Activated CD4-positive, alpha-beta T cell treated with anti-CD3 and anti-CD28 coated beads for 48 hours (primary cell): ENCODE data around the gene MORC2.
A peak's percentile ranks its signal among the peaks of the same experiment; 100 is the strongest.

ENCODE experiments used
- DNase-seq: peaks from one replicate; pipeline ENCODE4 v3.0.0-alpha.2; 2020

Gene MORC2

GRCh38 chr22:30968015-30968923 lies at the start of gene MORC2:
Gene MORC2 (minus strand): TSS chr22:30968774. CDS start chr22:30967889, 885 bp downstream.
- no peak for DNase-seq

GRCh38 chr22:31005535-31005934 lies 37.0 kb upstream of the MORC2 start:
- no peak for DNase-seq

GRCh38 chr22:31001124-31001770 lies 32.7 kb upstream of the MORC2 start:
- no peak for DNase-seq

- no peak for DNase-seq
Measured at GRCh38 chr22:30998329-30998728, 29.8 kb upstream of the MORC2 start.

GRCh38 chr22:30996462-30996861 lies 27.9 kb upstream of the MORC2 start:
- DNase-seq = no peak

GRCh38 chr22:30994960-30995359 lies 26.4 kb upstream of the MORC2 start:
- DNase-seq = no peak

- DNase-seq = no peak
Measured at GRCh38 chr22:30992565-30992964, 24.0 kb upstream of the MORC2 start.

- no peak for DNase-seq
Measured at GRCh38 chr22:30990690-30991089, 22.1 kb upstream of the MORC2 start.

- no peak for DNase-seq
Measured at GRCh38 chr22:30989474-30989873, 20.9 kb upstream of the MORC2 start.

- DNase-seq = no peak
Measured at GRCh38 chr22:30985561-30986208, 17.1 kb upstream of the MORC2 start.

GRCh38 chr22:30984317-30984716 lies 15.7 kb upstream of the MORC2 start:
- no peak for DNase-seq

GRCh38 chr22:30982512-30982911 lies 13.9 kb upstream of the MORC2 start:
- DNase-seq = no peak

- no peak for DNase-seq
Measured at GRCh38 chr22:30979932-30980331, 11.4 kb upstream of the MORC2 start.

- DNase-seq = no peak
Measured at GRCh38 chr22:30978304-30978962, 9.9 kb upstream of the MORC2 start.

- DNase-seq = no peak
Measured at GRCh38 chr22:30970356-30970746, 1.8 kb upstream of the MORC2 start.

GRCh38 chr22:30969532-30970355 lies 1.2 kb upstream of the MORC2 start:
- DNase-seq = peak; percentile 51

GRCh38 chr22:30968924-30969531 lies 454 bp upstream of the MORC2 start, which contains the start of gene TUG1:
Gene TUG1 (plus strand): TSS chr22:30969265.
- DNase-seq = peak; percentile 98

- DNase-seq = no peak
Measured at GRCh38 chr22:30964858-30965257, 3.7 kb downstream of the MORC2 start.

- no peak for DNase-seq
Measured at GRCh38 chr22:30955153-30955552, 13.4 kb downstream of the MORC2 start.

GRCh38 chr22:30953206-30953605 lies 15.4 kb downstream of the MORC2 start:
- no peak for DNase-seq

- DNase-seq = no peak
Measured at GRCh38 chr22:30949934-30950660, 18.5 kb downstream of the MORC2 start.
